Endothelial cell of umbilical vein (primary cell): ENCODE results near the gene MAP7D2. TPM values are rescaled to one million over a fixed set of nuclear protein-coding genes. Genes with fewer than 3 reads are reported as not detected.

Experiments
- BruUV-seq: library from RNA; stranded (reverse); fragments of 400-500 nt; replicated peaks from 2 replicates; lab custom pipeline; 2021; lab: Mats Ljungman, UMichigan
- CTCF ChIA-PET: fragments of 300-600, 350-600 bp; sonication (Branson Sonifier 250); formaldehyde crosslinking; loops from one replicate; lab custom pipeline; 2021; ENCODE audit warnings: antibody characterized with exemption, inconsistent platforms; lab: Charles Lee
- POLR2A ChIA-PET: fragments of 300-600, 350-600 bp; sonication (Branson Sonifier 250); formaldehyde crosslinking; loops from one replicate; lab custom pipeline; 2021; ENCODE audit warnings: antibody characterized with exemption, inconsistent platforms; lab: Charles Lee
- DNase-seq: peaks from one replicate; pipeline ENCODE4 v3.0.0-alpha.2; 2011; ENCODE audit warnings: low read depth, low spot score
- FAIRE-seq: peaks from 2 replicates; lab custom pipeline; 2011; peaks lifted over from hg19 to GRCh38; lab: Jason Lieb, UNC
- H2AFZ ChIP-seq: 2 replicates; pipeline ENCODE4 v1.6.0; 2012; ENCODE audit warnings: low read depth, low read length, control low read depth, inconsistent platforms
- H3K27ac ChIP-seq: 2 replicates; pipeline ENCODE4 v1.5.1; 2011; ENCODE audit warnings: low read depth, mild to moderate bottlenecking, control low read depth, low read length, moderate library complexity; ENCODE audit not compliant: insufficient read depth
- H3K27me3 ChIP-seq, 2 experiments: 2 replicates each; pipeline versions ENCODE4 v1.6.0 to v1.6.1; 2011; ENCODE audit warnings: low read length in 2 of 2, mixed read lengths in 1 of 2; ENCODE audit not compliant: control insufficient read depth in 2 of 2, insufficient read depth in 2 of 2
- H3K36me3 ChIP-seq, 2 experiments: 2 replicates in 1 of 2; 3 replicates in 1 of 2; pipeline ENCODE4 v1.5.1; 2011; ENCODE audit warnings: low read length in 2 of 2, mild to moderate bottlenecking in 1 of 2, moderate library complexity in 1 of 2; ENCODE audit not compliant: control insufficient read depth in 2 of 2, insufficient read depth in 2 of 2; ENCODE audit errors: extremely low read depth in 1 of 2
- H3K4me1 ChIP-seq: 3 replicates; pipeline ENCODE4 v1.5.1; 2011; ENCODE audit warnings: mild to moderate bottlenecking, low read length; ENCODE audit not compliant: control insufficient read depth, insufficient read depth; ENCODE audit errors: extremely low read depth
- H3K4me2 ChIP-seq: 2 replicates; pipeline ENCODE4 v1.6.1; 2011; ENCODE audit warnings: low read length, control low read depth, mixed read lengths; ENCODE audit not compliant: insufficient read depth
- H3K4me3 ChIP-seq, 3 experiments: fragments of 200-600 bp in 1 of 3; sonication (generic), shearing (Covaris generic) in 1 of 3; replicated peaks in 1 of 3; 2 replicates each; pipeline ENCODE4 v1.5.1; 2011 to 2016; ENCODE audit warnings: control low read depth in 3 of 3, low read length in 3 of 3, mild to moderate bottlenecking in 2 of 3, inconsistent platforms in 1 of 3, low read depth in 1 of 3, moderate library complexity in 1 of 3; ENCODE audit not compliant: insufficient read depth in 1 of 3
- H3K79me2 ChIP-seq: 2 replicates; pipeline ENCODE4 v1.6.0; 2012; ENCODE audit warnings: low read length, inconsistent platforms; ENCODE audit not compliant: control insufficient read depth, insufficient read depth
- H3K9ac ChIP-seq: replicated peaks from 2 replicates; pipeline ENCODE3; 2011; ENCODE audit warnings: low read length, control low read depth; ENCODE audit not compliant: insufficient read depth; ENCODE audit errors: extremely low read depth
- H3K9me1 ChIP-seq: replicated peaks from 3 replicates; pipeline ENCODE4 v1.6.0; 2011; ENCODE audit warnings: mild to moderate bottlenecking, low read length; ENCODE audit not compliant: control insufficient read depth, insufficient read depth; ENCODE audit errors: extremely low read depth
- H3K9me3 ChIP-seq: replicated peaks from 2 replicates; pipeline ENCODE4 v1.5.1; 2012; ENCODE audit warnings: low read length, inconsistent platforms; ENCODE audit not compliant: control insufficient read depth, insufficient read depth
- H4K20me1 ChIP-seq: replicated peaks from 2 replicates; pipeline ENCODE3; 2011; ENCODE audit warnings: mild to moderate bottlenecking, low read length; ENCODE audit not compliant: control insufficient read depth, insufficient read depth; ENCODE audit errors: extremely low read depth
- CTCF ChIP-seq, 2 donors: IDR thresholded peaks; 1 replicate in 1 of 2; 2 replicates in 1 of 2; pipeline ENCODE4 v1.5.1; 2011; ENCODE audit warnings: low read length in 2 of 2, mild to moderate bottlenecking in 2 of 2, moderate library complexity in 2 of 2, control low read depth in 1 of 2, inconsistent platforms in 1 of 2, low read depth in 1 of 2; ENCODE audit not compliant: insufficient read depth in 1 of 2; ENCODE audit errors: extremely low read depth in 1 of 2
- FOS ChIP-seq: IDR thresholded peaks from 2 replicates; pipeline ENCODE4 v1.6.1; 2011; ENCODE audit warnings: mild to moderate bottlenecking, low read length, moderate library complexity, borderline replicate concordance; ENCODE audit not compliant: insufficient read depth
- GATA2 ChIP-seq: IDR thresholded peaks from 2 replicates; pipeline ENCODE4 v1.7.0; 2011; ENCODE audit warnings: low read depth, mild to moderate bottlenecking, moderate library complexity, mixed read lengths, low read length; ENCODE audit not compliant: insufficient read length, insufficient read depth
- JUN ChIP-seq: IDR thresholded peaks from 2 replicates; pipeline ENCODE4 v1.6.1; 2011; ENCODE audit warnings: borderline replicate concordance, low read depth; ENCODE audit not compliant: insufficient read length, insufficient read depth
- MYC ChIP-seq: IDR thresholded peaks from one replicate; pipeline ENCODE4 v1.6.1; 2011; ENCODE audit warnings: mild to moderate bottlenecking, low read depth, low read length
- POLR2A ChIP-seq: IDR thresholded peaks from 2 replicates; pipeline ENCODE4 v1.6.1; 2012; ENCODE audit warnings: low read depth, mild to moderate bottlenecking, control low read depth, low read length
- dilution Hi-C: fragments of 300-500 bp; cut with MboI; formaldehyde crosslinking; loops from one replicate; pipeline ENCODE4 v1.15.0; 2019; ENCODE audit warnings: low sequenced_read_pairs; ENCODE audit not compliant: extremely low pct_ligation_motif_present
- intact Hi-C: fragments of 100-400 bp; cut with micrococcal nuclease; formaldehyde crosslinking; loops from one replicate; pipeline ENCODE4 v1.10.0; 2022
- polyA plus RNA-seq, 4 experiments: library from polyadenylated mRNA; depleted of rRNA in 3 of 4; stranded (reverse) in 3 of 4; unstranded in 1 of 4; fragments of >200 nt; gene quantifications; 2 replicates each; pipeline versions ENCODE4 v1.2.1 to v1.2.3, GENCODE V29; 2011 to 2012; ENCODE audit warnings: missing spikeins in 1 of 4
- total RNA-seq: library from RNA; stranded (reverse); gene quantifications from 2 replicates; pipeline ENCODE4 v1.2.3, GENCODE V29; 2021
- TF ChIP-seq, protein P1 (sequence below): IDR thresholded peaks from 2 replicates; pipeline ENCODE4 v1.6.1; 2011; ENCODE audit not compliant: insufficient read depth, insufficient read length

The MAP7D2 gene
- total and polyA plus RNA-seq, 2 donors (not counting 3 experiments of a cell fraction or from before 2014, with no cell fraction given), result 0.08 to 0.15 TPM

DNA sequence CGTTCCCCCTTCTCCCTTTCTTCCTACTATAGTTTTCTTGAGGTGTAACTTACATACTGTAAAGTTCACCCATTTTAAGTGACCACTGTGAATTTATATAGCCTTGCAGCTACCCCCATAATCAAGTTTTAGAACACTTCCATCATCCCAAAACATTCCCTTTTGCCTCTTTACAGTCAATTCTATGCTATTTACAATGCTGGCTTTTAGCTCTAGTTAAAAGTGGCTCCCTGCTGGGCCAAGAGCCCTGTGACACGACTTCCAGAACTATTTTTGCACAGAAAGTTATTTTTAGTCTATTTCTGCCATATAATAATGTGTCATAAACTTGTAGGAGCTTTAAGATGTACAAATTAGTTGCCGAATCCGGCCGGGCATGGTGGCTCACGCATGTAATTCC lies 26.9 kb downstream of the MAP7D2 start:
- dilution Hi-C loops, result no loop called here
- CTCF ChIA-PET, result no interaction called here
- POLR2A ChIA-PET, result no interaction called here
- Histone ChIP-seq H3K36me3 (no peaks in the 10 kb centered on the region), H3K79me2 (no peaks in the 10 kb centered on the region), H3K9me1 (no peaks in the 10 kb centered on the region), H3K27ac (no peak overlapping the region), H3K27me3 (no peaks in the 10 kb centered on the region), H3K9me3 (no peaks in the 10 kb centered on the region), H3K4me1 (no peaks in the 10 kb centered on the region), H2AFZ (no peak overlapping the region), H3K4me2 (no peak overlapping the region), H4K20me1 (no peaks in the 10 kb centered on the region), H3K9ac (no peak overlapping the region), H3K4me3 (no peak overlapping the region)
- FAIRE-seq, result no peak
- intact Hi-C loops, result no loop called here
- TF ChIP-seq JUN (no peak), MYC (no peak), CTCF (IDR thresholded peaks at IDR 0.05; ENCODE audit: extremely low read depth in 1 of 2, insufficient read depth in 1 of 2, low read depth in 1 of 2, low read length in 2 of 2) (no peak), POLR2A (no peak), FOS (no peak)
- TF ChIP-seq, protein P1, sequence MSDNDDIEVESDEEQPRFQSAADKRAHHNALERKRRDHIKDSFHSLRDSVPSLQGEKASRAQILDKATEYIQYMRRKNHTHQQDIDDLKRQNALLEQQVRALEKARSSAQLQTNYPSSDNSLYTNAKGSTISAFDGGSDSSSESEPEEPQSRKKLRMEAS, result no peak
- no peak for DNase-seq
- BruUV-seq, result no TSS peak

DNA sequence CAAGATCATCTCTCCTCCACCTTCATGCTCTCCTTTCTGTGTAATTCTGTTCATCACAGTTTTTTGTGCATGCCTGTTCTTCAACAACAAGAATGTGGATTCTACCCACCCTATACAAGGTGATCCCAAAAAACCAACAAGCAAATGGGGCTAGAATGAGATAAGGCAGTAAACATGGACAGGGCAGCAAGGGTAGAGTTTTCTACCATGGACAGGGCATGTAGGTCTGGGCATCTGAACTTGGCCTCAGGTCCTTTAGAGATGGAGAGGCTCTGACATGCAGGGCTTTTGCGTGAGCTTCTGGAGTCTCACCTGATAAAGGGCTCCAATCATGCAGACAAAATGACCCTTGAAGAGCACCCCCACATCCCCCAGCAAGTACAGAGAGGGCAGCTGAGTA lies 36.4 kb downstream of the MAP7D2 start:
- H3K79me2 ChIP-seq, result no peaks in the 10 kb centered on the region
- DNase-seq (no peak), FAIRE-seq (no peak)
- H2AFZ ChIP-seq, result no peak overlapping the region
- POLR2A ChIA-PET, result no interaction called here
- intact Hi-C loops, result no loop called here
- no TSS peak for BruUV-seq
- no peak overlapping the region for H3K4me2 ChIP-seq
- CTCF ChIA-PET, result no interaction called here
- H3K9me3 ChIP-seq, result no peaks in the 10 kb centered on the region
- H3K4me3 ChIP-seq, result no peak overlapping the region
- H3K36me3 ChIP-seq, result no peaks in the 10 kb centered on the region
- no peaks in the 10 kb centered on the region for H3K9me1 ChIP-seq
- no peak overlapping the region for H3K9ac ChIP-seq
- no peak for TF ChIP-seq GATA2
- TF ChIP-seq FOS, result no peak
- TF ChIP-seq JUN, result no peak
- no peak for TF ChIP-seq CTCF (IDR thresholded peaks at IDR 0.05; ENCODE audit: extremely low read depth in 1 of 2, insufficient read depth in 1 of 2, low read depth in 1 of 2, low read length in 2 of 2)
- TF ChIP-seq MYC, result no peak
- TF ChIP-seq, protein P1, result no peak
- H3K27me3 ChIP-seq, result no peaks in the 10 kb centered on the region
- no peaks in the 10 kb centered on the region for H3K4me1 ChIP-seq
- dilution Hi-C loops, result no loop called here
- no peak overlapping the region for H3K27ac ChIP-seq
- no peaks in the 10 kb centered on the region for H4K20me1 ChIP-seq
